ENCODE data around the gene C2CD5.

GRCh38 chr12:22545255-22545654 lies 913 bp upstream of the C2CD5 start:
- TF ChIP-seq CTCF (IDR thresholded peaks at IDR 0.05): no peak
- TF ChIP-seq POLR2A (IDR thresholded peaks at IDR 0.05): no peak
- no peak for TF ChIP-seq EP300 (IDR thresholded peaks at IDR 0.05)
